SKM-1 (cell line): Measurements from ENCODE around the gene GLUD1.
"Not testable (repeated sequence)": the region's sequence is repeated elsewhere in the genome, so short reads cannot be mapped to it uniquely, and the experiment has no call there.

ENCODE experiments used
- DNase-seq: peaks from one replicate; lab custom pipeline; 2025; ENCODE audit not compliant: unreplicated experiment; lab: John Stamatoyannopoulos, UW

Gene GLUD1

DNA sequence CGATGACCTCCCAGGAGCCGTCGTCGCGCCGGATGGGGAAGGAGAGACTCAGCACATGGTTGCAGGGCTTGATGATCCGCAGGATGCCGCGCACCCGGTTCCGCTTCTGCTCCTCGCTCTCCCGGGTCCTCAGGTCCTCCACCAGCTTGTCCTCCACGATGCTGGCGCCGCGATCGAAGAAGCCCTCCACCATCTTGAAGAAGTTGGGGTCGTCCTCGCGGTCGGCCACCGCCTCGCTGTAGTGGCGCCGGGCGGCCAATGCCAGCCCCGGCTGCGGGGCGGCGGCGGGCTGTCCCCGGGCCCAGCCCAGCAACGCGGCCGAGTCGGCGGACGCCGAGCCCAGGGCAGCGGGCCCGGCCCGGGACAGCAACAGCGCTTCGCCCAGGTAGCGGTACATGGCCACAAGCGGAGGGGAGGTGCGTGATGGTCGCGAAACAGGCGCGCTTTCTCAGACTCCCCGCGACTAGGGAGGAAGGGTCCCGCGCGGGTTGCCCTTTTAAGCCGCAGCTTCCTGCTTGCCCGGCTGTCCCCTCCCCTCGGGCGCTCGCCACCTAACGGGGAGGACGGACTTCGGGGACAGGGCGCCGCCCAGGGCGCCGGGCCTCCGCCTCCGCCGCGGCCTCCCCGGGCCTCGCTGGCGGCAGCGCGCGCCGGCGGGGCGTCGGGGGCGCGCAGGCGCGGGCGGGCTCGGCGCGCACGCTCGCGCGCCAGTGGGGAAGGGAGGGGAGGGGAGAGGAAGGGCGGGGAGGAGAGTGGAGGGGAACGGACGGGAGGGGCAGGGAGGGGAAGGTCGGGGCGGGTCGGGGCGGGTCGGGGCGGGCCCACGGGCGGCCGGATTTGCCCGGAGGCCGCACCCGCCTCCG lies at the start of gene GLUD1, which contains the start of gene SHLD2:
Gene GLUD1, minus strand, starts transcription at position 471 of the 863 bp plus-strand sequence. Its CDS starts 74 bp downstream, at position 397.
Gene SHLD2, plus strand, starts transcription at position 834 of the 863 bp plus-strand sequence. CDS start 56,149 bp downstream, outside the sequence.
- DNase-seq: peak; percentile 86

DNA sequence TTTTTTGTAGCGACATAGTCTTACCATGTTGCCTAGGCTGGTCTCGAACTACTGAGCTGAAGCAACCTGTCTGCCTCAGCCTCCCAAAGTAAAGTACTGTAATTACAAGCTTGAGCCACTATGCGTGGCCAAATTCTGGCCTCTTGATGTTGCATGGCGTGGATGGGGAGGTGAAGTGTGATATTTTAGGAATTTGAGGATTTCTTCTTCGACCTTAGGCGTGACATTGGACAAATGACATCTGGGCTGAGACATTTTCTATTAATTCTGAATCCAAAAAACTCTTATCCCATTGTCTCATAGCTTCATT lies 48.4 kb upstream of the GLUD1 start:
- DNase-seq: not testable (repeated sequence)

DNA sequence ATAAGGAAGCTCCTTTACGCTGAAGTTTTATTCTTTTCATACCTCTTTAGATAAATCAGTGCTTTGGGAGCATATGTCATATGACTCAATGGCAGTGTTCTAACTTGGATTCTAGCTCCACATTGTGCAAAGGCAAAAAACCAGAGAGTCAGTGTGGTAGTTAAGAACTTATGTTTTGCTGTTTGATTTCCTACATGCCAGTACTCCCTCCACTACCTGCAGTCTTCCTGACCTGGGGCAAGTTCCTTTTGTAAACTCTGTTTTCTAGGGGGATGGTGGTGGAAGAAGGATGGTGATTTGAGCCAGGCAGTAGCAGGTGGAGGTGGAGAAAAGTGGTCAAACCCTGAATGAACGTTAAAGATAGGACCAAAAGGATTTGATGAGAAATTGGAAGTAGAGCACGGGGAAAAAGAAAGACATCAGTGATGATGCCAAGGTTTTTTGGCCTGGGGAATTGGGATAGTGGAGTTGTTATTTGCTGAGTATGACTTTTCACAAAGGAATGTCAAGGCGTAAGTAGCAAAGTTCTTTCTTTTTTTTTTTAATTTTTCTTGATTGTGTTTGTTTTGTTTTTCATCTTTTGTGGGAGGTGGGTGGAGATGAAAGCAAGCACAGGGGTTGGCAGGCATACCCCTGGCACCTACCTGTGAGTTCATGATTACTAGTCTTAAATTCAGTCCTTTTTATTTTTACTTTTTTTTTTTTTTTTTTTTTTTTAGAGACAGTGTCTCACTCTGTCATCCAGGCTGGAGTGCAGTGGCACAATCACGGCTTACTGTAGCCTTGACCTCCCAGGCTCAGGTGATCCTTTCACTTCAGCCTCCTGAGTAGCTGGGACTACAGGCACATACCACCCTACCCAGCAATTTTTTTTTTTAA lies 47.8 kb upstream of the GLUD1 start:
- DNase-seq: not testable (repeated sequence)

DNA sequence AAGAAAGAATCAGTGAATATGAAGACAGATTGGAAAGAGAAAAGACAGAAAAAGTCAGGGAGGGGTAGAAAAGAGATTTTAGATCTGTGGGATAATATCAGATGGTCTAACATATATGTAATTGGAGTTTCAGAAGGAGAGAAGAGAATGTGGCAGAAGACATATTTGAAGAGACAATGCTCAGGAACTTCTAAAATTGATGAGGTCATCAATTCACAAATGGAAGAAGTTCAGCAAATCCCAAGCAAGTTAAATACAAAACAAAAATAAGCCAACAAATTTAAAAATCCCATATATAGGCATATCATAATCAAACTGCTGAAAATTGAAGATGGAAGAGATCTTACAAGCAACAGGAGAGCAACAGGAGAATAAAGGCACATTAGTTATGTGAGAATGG lies 42.8 kb upstream of the GLUD1 start:
- not testable (repeated sequence) for DNase-seq

DNA sequence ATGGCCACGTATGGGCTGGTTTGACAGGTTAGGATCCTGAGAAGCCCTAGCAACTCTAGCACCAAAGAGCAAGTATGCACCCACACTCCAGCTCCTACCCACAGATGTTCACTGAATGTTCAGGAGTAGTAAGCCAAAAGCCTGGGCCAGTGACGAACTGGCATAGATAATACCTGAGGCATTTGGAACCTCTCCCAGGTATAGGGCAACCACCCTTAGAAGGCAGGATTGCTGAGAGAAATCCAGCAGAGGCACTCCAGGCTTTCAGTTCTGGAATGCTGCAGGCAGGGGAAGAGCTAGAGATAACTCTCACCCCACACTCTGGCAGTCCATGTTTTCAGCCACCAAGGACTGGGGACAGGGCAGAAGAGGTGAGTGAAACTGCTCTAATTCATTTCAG lies 39.8 kb upstream of the GLUD1 start:
- DNase-seq: not testable (repeated sequence)

DNA sequence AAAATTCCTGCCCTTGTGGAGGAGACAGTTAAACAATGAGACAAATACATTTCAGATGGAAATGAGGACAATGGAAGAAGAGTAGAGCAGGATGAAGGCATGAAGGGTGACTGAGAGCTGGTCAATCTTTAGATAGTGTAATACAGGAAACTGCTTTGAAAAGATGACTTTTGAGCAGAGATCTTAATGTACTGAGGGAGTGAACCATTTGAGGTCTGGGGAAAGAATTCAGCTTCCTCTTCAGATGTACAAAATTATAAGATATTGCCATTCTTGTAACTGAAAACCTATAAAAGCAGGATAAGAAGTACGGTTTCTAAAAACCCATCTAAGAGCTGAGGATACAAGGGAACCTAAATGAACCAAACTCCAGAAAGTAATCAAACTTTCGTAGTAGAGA lies 39.3 kb upstream of the GLUD1 start:
- not testable (repeated sequence) for DNase-seq

DNA sequence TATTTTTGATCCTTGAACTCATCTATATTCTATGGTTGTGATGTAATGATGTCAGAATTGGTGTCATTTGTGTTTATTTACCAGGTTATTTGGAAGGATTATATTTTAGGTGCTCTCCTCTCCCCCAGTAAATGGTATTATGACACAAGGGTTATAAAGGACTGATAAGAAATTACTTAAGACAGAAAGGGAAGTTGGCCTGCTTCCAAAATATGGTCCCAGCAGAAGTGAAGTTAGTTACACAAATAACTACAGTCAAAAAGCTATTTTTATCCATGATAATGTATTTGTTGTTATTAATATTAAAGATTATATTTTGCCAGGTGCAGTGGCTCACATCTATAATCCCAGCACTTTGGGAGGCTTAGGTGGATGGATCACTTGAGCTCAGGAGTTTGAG lies 37.5 kb upstream of the GLUD1 start:
- DNase-seq: not testable (repeated sequence)

DNA sequence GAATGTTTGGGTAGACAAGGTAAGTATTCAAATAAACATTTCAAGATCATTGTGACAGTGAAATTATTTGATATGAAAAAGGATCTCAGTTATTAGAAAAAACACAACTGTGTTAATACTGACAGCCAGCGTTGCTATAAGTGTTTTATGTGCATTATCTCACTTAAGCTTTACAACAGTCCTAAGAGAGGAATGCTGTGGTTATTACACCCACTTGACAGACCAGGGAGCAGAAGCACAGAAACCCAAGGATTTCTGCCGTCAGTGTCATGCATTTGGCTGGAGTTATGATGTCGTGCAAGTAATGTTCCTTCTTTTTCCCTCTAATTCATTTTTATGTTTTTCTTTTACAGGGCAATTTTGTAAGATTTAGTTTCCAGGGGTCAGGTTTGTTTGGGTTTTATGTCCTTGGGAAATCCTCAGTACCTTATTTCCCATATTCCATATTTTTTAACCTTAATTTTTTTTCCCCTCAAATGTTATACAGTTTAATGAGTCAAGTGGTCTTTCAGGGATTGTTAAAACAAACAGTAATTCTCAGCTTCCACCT lies 33.0 kb upstream of the GLUD1 start:
- DNase-seq: not testable (repeated sequence)

DNA sequence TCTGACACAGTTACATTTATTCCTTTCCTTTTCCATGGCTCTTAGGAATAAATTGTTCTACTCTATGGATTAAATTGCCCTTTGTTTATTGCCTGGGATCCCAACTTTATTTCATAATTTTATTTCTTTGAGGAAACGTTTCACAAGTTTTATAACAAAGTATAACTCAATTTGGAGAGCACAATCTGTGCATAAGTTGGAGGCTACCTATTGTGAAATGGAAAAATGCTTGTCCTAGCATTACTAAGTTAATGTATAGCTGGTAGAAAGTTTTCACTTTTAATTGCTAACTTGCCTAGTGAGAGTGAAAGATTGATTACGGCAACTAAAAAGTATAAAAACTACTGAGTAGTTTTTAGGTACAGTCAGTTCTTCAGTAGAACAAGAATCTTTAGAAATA lies 32.4 kb upstream of the GLUD1 start:
- not testable (repeated sequence) for DNase-seq

DNA sequence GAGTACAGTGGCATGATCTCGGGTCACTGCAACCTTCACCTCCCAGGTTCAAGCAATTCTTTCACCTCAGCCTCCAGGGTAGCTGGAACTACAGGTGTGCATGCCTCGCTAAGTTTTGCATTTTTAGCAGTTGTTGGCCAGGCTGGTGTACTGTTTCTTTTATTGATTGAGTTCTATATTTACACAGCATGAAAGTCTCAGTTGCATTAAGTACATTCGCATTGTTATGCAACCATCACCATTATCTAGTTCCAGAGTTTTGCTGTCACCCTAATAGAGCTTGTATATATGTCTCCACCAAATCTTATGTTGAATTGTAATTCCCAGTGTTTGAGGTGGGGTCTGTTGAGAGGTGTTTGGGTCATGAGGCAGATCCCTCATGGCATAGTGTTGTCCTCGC lies 28.7 kb upstream of the GLUD1 start:
- DNase-seq: not testable (repeated sequence)

DNA sequence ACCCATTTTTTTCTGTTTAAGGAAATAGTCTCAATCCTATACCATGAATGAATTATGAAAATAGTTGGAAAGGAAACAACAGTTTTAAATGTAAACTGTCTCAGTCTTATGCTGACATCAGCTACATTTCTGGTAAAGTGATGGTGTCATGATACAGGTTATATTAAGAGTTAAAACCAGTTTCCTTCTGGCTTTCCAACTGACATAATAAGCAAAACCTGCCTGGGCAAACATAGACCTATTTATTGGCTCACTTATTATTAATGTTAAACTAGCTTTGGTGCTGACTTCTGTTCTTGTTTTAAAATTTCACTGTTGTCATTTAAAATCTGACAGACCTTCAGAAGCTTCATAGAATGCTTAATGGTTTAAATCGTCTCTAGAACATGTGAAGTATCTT lies 24.4 kb upstream of the GLUD1 start:
- not testable (repeated sequence) for DNase-seq

DNA sequence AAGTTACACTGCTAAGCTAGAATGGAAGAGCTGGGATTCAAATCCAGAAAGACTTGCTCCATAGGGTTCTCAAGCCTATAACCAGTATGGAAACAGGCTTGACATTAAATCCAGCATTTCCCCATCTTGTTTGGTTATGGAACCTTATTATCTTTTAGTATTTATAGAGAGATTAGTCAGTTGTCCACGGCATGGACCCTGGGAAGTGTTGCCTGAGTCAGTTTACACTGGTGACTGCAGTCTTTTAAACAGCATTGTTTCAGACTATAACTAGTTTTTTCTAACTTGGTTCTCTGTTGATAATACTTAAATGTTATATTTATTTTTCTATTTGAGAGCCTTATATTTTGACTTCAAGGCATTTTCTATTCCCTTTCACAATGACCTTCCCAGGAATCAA lies 23.5 kb upstream of the GLUD1 start:
- not testable (repeated sequence) for DNase-seq

DNA sequence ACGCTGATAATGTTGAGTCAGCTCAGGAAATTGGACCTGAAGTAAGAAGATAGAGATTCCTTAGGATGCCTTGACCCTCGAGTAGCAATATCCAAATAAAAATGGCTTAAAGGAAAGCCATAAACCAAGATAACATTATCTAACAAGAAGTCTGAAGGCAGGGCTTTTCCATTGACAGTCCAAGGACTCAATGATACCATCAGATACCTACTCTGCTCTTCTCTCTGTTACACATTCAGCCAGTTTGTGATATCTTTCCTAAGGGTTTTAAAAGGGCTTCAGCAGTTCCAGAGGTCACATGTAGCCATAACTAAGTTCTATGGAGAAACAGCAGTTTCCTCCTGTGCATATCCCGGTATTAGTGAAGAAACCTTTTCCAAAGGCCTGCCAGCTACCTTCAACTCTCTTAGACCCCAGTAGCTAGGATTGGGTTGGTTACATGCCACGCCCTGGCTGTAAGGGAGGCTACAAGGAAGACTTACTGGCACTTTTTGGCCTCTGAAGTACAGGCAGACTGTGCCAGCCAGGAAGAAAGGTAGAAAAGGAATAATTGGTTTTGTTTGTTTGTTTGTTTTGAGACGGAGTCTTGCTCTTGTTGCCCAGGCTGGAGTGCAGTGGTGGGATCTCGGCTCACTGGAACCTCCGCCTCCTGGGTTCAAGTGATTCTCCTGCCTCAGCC lies 10.9 kb upstream of the GLUD1 start:
- no peak for DNase-seq

DNA sequence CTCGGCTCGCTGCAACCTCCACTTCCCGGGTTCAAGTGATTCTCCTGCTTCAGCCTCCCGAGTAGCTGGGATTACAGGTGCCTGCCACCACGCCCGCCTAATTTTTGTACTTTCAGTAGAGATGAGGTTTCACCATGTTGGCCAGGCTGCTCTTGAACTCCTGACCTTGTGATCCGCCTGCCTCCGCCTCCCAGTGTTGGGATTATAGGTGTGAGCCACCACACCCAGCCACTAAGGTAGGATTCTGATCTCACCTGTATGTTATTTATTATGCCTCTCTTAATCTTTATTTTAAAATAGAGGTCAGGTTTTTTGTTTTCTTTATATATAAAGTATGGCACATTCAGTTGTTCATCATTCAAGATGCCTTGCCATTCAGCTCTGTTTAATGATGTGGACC lies 10.1 kb upstream of the GLUD1 start:
- not testable (repeated sequence) for DNase-seq

DNA sequence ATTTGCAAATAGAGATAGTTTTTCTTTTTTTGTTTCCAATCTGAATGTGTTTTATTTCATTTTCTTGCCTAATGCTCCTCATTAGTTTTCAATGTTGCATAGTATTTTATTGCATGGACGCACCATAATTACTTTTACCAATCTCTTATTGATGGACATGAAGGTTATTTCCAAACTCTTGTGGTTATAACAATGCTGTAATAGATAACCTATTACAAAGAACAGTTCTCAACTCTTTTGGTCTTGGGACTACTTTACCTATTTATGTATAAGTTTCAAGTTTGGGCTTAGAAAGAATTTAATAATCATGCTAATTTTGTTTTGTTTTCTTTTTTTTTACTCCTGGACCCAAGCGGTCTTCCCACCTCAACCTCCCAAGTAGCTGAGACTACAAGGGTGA lies 7.4 kb upstream of the GLUD1 start:
- no peak for DNase-seq

DNA sequence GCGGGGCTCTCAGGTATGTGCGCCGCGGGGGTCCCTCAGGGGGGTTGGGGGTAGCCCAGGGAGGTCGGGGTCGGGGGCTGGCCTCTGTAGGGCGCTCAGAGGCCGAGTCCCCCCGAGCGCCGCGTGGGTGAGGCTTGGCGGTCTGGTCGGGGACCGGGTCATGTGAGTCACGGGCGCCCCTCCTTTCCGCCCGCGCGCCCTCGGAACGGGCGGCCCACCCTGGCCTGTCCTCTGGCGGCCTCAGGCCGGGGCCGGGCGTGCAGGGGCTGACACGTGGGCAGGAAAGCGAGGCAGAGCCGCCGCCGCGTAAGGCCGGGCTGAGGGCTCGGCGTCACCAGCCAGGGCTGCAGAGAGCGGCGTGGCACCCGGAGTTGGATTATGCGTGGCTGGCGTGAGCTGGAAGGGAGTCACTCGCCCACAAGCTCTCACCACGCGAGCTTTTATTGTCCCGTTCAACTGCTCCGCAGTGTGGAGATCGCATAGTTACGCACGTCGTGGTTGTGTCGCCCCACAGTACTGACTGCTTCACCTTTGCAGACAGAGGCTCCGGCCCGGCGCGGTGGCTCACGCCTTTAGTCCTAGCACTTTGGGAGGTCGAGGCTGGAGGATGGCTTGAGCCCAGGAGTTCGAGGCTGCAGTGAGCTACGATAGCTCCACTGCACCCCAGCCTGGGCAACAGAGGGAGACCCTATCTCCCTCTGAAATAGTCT lies 748 bp upstream of the GLUD1 start:
- DNase-seq: peak; percentile 43

DNA sequence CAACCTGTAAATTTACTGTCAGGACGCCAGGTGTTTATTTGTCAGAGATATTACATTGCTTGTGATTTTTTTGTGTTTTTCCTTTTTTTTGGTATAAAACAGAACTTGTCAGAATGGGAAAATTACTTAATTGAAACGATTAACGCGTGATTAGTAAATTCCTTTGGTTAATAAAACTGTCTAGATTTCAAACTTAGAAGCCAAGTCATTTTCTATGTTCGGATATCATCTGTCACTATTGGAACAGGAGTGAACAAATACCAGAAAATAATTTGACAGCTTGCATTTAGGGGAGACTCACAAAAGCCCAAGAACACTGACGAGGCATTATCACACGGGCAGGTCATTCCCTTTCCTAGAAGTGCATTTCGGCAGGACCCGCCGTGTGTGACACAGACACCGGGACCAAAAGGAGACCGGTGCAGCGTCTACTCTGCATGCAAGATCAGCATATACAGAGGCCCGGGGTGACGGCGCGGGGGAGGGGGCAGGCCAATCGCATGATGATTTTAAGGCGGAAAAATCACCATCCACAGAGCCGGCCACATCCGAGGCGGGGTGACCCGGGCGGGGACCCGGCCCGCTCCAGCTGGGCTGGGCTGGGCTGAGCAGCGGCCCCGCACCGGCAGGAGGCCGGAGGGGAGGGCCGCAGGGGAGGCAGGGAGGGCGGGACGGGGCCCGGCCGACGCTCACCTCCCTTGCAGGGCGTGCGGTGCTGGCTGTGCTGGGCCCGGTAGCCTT lies 841 bp downstream of the GLUD1 start:
- no peak for DNase-seq

DNA sequence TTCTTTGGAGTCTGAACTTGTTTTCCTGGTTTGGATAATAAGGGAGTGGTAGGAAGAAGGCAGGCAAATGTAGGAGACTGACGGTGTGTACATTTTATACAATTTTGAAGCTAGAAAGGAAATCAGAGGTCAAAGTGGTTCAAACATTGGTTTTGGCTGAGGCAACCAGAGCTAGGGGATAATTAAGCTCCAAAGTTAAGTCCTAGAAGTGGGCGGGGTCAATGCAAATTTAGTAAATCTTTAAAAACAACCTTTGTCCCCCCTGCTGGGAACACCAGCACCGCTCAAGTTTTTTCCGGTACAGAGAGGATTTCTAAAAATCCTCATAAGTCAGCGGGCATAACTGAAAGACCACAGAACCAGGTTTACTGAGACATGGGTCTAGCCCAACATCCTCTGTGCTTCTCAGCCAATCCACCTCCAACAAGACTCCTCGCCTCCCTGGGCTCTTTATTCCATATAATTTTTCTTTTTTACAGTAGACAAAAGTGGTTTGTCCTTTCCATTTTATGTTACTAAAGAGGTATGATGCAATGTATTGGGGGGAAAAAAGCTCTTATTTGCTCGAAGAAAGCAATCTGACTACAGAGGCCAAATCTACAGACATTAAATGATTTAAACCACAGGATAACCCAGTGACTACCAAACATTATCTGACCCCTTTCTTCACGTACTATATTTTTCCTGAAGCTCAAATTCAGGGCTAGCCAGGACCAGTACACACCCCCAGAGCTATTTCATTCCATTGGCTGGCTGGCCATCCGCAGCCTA lies 1.6 kb downstream of the GLUD1 start:
- DNase-seq: no peak

DNA sequence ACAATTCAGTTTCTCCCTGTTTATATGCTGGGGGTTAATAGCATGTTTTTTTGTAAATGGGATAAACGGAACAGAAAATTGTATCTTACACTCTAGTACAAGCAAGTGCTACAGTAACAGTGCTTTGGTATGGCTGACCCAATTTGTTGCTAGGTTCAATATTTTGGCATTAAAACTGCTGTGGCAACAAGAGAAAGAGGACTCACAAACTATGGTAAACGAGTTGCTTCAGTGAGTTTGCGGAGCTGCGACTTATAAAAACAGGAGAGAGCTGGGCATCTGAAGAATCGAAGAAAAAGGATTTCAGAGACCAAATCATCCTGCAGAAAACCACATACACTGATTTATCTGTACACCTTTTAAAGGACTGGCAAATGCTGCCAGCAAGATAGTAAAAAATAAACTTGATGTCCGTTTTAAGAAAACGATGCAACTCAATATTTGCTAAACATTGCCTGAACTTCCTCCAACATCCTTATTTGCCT lies 2.2 kb downstream of the GLUD1 start:
- no peak for DNase-seq
